ENCODE results near the gene ELANE. TPM values are rescaled to one million over a fixed set of nuclear protein-coding genes. Genes with fewer than 3 reads are reported as not detected.

ELANE gene
- total and polyA plus RNA-seq, 2 experiments from 2014 or later: not detected

DNA sequence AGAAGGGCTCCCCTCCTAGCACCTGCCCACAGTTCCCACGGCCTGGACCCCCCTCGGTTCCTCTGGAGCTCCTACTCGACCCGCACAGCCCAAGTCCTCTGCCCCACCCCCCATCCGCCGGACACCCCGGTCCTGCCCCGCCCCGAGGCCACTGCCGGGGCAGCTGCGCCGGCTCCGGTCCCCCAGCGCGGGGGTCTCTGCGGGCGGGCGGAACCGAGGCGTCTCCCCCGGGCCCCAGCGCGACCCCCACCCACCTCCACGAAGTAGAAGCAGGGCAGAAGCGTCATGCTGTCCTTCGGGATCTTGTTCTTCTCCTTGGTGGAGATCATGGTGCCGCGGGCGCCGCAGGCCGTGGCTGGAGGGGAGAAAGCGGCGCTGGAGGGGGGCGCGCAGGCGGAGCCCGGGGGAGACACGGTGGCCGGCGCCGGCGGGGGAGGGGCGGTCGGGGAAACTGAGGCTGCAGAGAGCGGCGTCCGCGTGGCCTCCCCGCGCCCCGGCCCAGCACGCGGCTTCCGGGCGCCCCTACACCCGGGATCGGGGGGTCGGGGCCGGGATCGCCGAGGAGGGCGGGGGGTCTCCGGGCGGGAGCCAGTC, 30.8 kb upstream of the ELANE start:
- H3K9me3 ChIP-seq (ENCODE audit: low read depth): no peaks in the 10 kb centered on the region
- peak overlapping the region; percentile 97 for H3K4me3 ChIP-seq
- no peaks in the 10 kb centered on the region for H3K4me1 ChIP-seq (ENCODE audit: low read depth)
- H3K27me3 ChIP-seq: no peaks in the 10 kb centered on the region
- TF ChIP-seq CTCF (IDR thresholded peaks at IDR 0.05; ENCODE audit: low read depth, low read length): no peak
- H3K27ac ChIP-seq: peak overlapping the region; percentile 45
- H3K36me3 ChIP-seq: no peaks in the 10 kb centered on the region
- peak in 1 of 2 donors; percentile 69 for DNase-seq (ENCODE audit: low read depth in 1 of 2, low spot score in 1 of 2)

GRCh38 chr19:821825-822503, 30.1 kb upstream of the ELANE start, which contains the start of gene PLPPR3:
PLPPR3 (minus strand) TSS chr19:821955; CDS start chr19:821559, 396 bp downstream.
- no peaks in the 10 kb centered on the region for H3K4me1 ChIP-seq (ENCODE audit: low read depth)
- no peak for TF ChIP-seq CTCF (IDR thresholded peaks at IDR 0.05; ENCODE audit: low read depth, low read length)
- H3K9me3 ChIP-seq (ENCODE audit: low read depth): no peaks in the 10 kb centered on the region
- H3K4me3 ChIP-seq: peak within 1 kb of the TSS; percentile 97
- no peaks in the 10 kb centered on the region for H3K27me3 ChIP-seq
- H3K27ac ChIP-seq: peak within 1 kb of the TSS; percentile 45
- no peaks in the 10 kb centered on the region for H3K36me3 ChIP-seq
- DNase-seq (ENCODE audit: low read depth in 1 of 2, low spot score in 1 of 2): peak in 1 of 2 donors; percentile 71

GRCh38 chr19:823565-824121, 28.5 kb upstream of the ELANE start:
- TF ChIP-seq CTCF (IDR thresholded peaks at IDR 0.05; ENCODE audit: low read depth, low read length): no peak
- no peak overlapping the region for H3K27ac ChIP-seq

DNA sequence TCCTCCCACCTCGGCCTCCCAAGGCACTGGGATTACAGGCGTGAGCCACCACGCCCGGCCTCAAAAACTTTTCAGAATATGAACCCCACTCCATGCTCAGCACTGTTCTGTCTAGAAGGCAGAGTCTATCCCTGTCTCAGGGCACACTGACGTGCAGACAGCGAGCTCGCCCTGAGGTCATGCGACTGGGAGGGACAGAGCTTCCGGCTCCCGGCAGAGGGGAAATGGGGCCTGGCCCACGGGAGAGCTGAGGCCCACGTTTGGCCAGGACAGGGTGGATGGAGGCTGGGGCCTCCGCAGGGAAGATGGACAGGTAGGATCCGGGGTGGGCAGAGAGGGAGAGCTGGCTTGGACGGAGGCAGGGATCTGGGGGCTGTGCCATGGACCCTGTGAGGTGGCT, 27.2 kb upstream of the ELANE start:
- Histone ChIP-seq H3K27me3 (no peaks in the 10 kb centered on the region), H3K27ac (no peak overlapping the region), H3K9me3 (ENCODE audit: low read depth) (no peaks in the 10 kb centered on the region), H3K4me1 (ENCODE audit: low read depth) (no peaks in the 10 kb centered on the region), H3K36me3 (no peaks in the 10 kb centered on the region), H3K4me3 (no peak overlapping the region)
- no peak for DNase-seq (ENCODE audit: low read depth in 1 of 2, low spot score in 1 of 2)
- no peak for TF ChIP-seq CTCF (IDR thresholded peaks at IDR 0.05; ENCODE audit: low read depth, low read length)

More at GRCh38 chr19:823565-824121, 28.5 kb upstream of the ELANE start:
- Histone ChIP-seq H3K27me3 (no peaks in the 10 kb centered on the region), H3K4me1 (ENCODE audit: low read depth) (no peaks in the 10 kb centered on the region), H3K9me3 (ENCODE audit: low read depth) (no peaks in the 10 kb centered on the region), H3K36me3 (no peaks in the 10 kb centered on the region), H3K4me3 (no peak overlapping the region)
- DNase-seq (ENCODE audit: low read depth in 1 of 2, low spot score in 1 of 2): peak in 1 of 2 donors; percentile 55

- H3K4me3 ChIP-seq: no peak overlapping the region
- H3K9me3 ChIP-seq (ENCODE audit: low read depth): no peaks in the 10 kb centered on the region
- no peak for DNase-seq (ENCODE audit: low read depth in 1 of 2, low spot score in 1 of 2)
- no peak overlapping the region for H3K27ac ChIP-seq
- no peak for TF ChIP-seq CTCF (IDR thresholded peaks at IDR 0.05; ENCODE audit: low read depth, low read length)
- no peaks in the 10 kb centered on the region for H3K36me3 ChIP-seq
- H3K4me1 ChIP-seq (ENCODE audit: low read depth): no peaks in the 10 kb centered on the region
- no peaks in the 10 kb centered on the region for H3K27me3 ChIP-seq
Observed at GRCh38 chr19:825897-826644, 26.0 kb upstream of the ELANE start.

Measured in cardiac muscle cell (in vitro differentiated cells and primary cell).